Measurements from ENCODE around the gene ZNF536. TPM values are rescaled to one million over a fixed set of nuclear protein-coding genes. Genes with fewer than 3 reads are reported as not detected.
A peak's percentile ranks its signal among the peaks of the same experiment; 100 is the strongest.

ZNF536 gene
- total and polyA plus RNA-seq, 12 donors: 2.3 to 10.8 (median 6.4) TPM

GRCh38 chr19:30358821-30359580, 13.2 kb upstream of the ZNF536 start:
- Histone ChIP-seq H3K27ac (no peak overlapping the region), H3K4me1 (replicated peaks in 1 of 2) (no peaks in the 10 kb centered on the region), H3K36me3 (replicated peaks in 1 of 2) (no peaks in the 10 kb centered on the region), H3K9me3 (replicated peaks in 1 of 3) (no peaks in the 10 kb centered on the region), H3K4me3 (no peak overlapping the region), H3K27me3 (no peaks in the 10 kb centered on the region)
- TF ChIP-seq CTCF (IDR thresholded peaks at IDR 0.05): no peak
- no peak for TF ChIP-seq POLR2A (IDR thresholded peaks at IDR 0.05)
- WGBS, 4 donors: 87 to 92% (median 90%) methylated on average over 12 to 13 of the region's 13 CpGs
- no peak for DNase-seq
- intact Hi-C loops (cut with DNase I): no loop called here

- Histone ChIP-seq H3K27ac (no peak overlapping the region), H3K9me3 (replicated peaks in 1 of 3) (no peaks in the 10 kb centered on the region)
- 89 to 95% (median 92%) methylated on average over 9 of the region's 9 CpGs for WGBS, 4 donors
Measured at GRCh38 chr19:30359936-30360335, 12.2 kb upstream of the ZNF536 start.

GRCh38 chr19:30360376-30361106, 11.6 kb upstream of the ZNF536 start:
- Histone ChIP-seq H3K36me3 (replicated peaks in 1 of 2) (no peaks in the 10 kb centered on the region), H3K27me3 (no peaks in the 10 kb centered on the region), H3K4me1 (replicated peaks in 1 of 2) (no peaks in the 10 kb centered on the region), H3K9me3 (replicated peaks in 1 of 3) (no peaks in the 10 kb centered on the region), H3K4me3 (no peak overlapping the region), H3K27ac (no peak overlapping the region)
- TF ChIP-seq CTCF (IDR thresholded peaks at IDR 0.05) (no peak), POLR2A (IDR thresholded peaks at IDR 0.05) (no peak)
- 63 to 76% (median 70%) methylated on average over 18 of the region's 18 CpGs for WGBS, 4 donors
- peak in 1 of 7 donors; percentile 65 for DNase-seq
- intact Hi-C loops (cut with DNase I): no loop called here

More at GRCh38 chr19:30359936-30360335, 12.2 kb upstream of the ZNF536 start:
- DNase-seq: no peak
- Histone ChIP-seq H3K36me3 (replicated peaks in 1 of 2) (no peaks in the 10 kb centered on the region), H3K4me1 (replicated peaks in 1 of 2) (no peaks in the 10 kb centered on the region), H3K27me3 (no peaks in the 10 kb centered on the region), H3K4me3 (no peak overlapping the region)
- intact Hi-C loops (cut with DNase I): no loop called here
- TF ChIP-seq CTCF (IDR thresholded peaks at IDR 0.05) (no peak), POLR2A (IDR thresholded peaks at IDR 0.05) (no peak)

- WGBS, 4 donors: 55 to 70% (median 65%) methylated on average over 4 of the region's 4 CpGs
- H3K9me3 ChIP-seq (replicated peaks in 1 of 3): no peaks in the 10 kb centered on the region
- intact Hi-C loops (cut with DNase I): no loop called here
- H3K36me3 ChIP-seq (replicated peaks in 1 of 2): no peaks in the 10 kb centered on the region
- DNase-seq: no peak
- H3K4me1 ChIP-seq (replicated peaks in 1 of 2): no peaks in the 10 kb centered on the region
- TF ChIP-seq CTCF (IDR thresholded peaks at IDR 0.05): no peak
- TF ChIP-seq POLR2A (IDR thresholded peaks at IDR 0.05): no peak
- no peaks in the 10 kb centered on the region for H3K27me3 ChIP-seq
- H3K4me3 ChIP-seq: no peak overlapping the region
- H3K27ac ChIP-seq: no peak overlapping the region
Measured at GRCh38 chr19:30361107-30361447, 11.1 kb upstream of the ZNF536 start.
